OCI-LY7 (cell line): ENCODE measurements around the gene RPS19.
A peak's percentile ranks its signal among the peaks of the same experiment; 100 is the strongest.

Source experiments
- EZH2phosphoT487 ChIP-seq: fragments of 200-600 bp; sonication (generic); IDR thresholded peaks from 2 replicates; pipeline ENCODE4 v1.6.1; 2018; ENCODE audit warnings: low read depth, borderline replicate concordance, mild to moderate bottlenecking, mixed run types, antibody characterized with exemption, low read length, moderate library complexity, mixed read lengths
- TF ChIP-seq, protein P1 (sequence below): fragments of 200-600 bp; sonication (generic); conservative IDR thresholded peaks from 2 replicates; pipeline ENCODE4 v1.5.1; 2014; ENCODE audit warnings: mild to moderate bottlenecking, antibody characterized with exemption, low read length, moderate library complexity, mixed read lengths

DNA sequence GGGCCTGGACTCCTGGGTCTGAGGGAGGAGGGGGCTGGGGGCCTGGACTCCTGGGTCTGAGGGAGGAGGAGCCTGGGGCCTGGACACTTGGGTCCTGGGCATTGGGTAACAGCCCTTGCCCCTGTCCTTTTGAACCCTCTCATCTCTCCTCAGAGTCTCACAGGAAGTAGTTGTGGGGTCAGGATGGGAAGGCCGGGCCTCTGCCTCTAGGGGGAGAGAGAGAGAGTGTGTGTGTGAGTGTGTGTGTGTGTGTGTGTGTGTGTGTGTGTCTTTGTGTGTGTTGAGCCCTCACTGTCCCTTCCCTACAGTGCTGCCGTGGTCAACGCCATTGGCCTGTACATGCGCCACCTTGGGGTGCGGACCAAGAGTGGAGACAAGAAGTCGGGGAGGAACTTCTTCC lies 33.8 kb downstream of the RPS19 start:
- TF ChIP-seq, protein P1, sequence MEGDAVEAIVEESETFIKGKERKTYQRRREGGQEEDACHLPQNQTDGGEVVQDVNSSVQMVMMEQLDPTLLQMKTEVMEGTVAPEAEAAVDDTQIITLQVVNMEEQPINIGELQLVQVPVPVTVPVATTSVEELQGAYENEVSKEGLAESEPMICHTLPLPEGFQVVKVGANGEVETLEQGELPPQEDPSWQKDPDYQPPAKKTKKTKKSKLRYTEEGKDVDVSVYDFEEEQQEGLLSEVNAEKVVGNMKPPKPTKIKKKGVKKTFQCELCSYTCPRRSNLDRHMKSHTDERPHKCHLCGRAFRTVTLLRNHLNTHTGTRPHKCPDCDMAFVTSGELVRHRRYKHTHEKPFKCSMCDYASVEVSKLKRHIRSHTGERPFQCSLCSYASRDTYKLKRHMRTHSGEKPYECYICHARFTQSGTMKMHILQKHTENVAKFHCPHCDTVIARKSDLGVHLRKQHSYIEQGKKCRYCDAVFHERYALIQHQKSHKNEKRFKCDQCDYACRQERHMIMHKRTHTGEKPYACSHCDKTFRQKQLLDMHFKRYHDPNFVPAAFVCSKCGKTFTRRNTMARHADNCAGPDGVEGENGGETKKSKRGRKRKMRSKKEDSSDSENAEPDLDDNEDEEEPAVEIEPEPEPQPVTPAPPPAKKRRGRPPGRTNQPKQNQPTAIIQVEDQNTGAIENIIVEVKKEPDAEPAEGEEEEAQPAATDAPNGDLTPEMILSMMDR: peak; percentile 51
- no peak for TF ChIP-seq EZH2phosphoT487
